HL-60 (cell line): Measurements from ENCODE around the gene PPP6R2.

Experiments
- CTCF ChIP-seq: IDR thresholded peaks from one replicate; pipeline ENCODE4 v1.5.1; 2011; ENCODE audit warnings: low read length, control low read depth, inconsistent platforms; ENCODE audit not compliant: insufficient read depth
- GABPA ChIP-seq: IDR thresholded peaks from 2 replicates; pipeline ENCODE4 v1.6.1; 2012; ENCODE audit warnings: low read depth
- POLR2AphosphoS5 ChIP-seq: IDR thresholded peaks from 2 replicates; pipeline ENCODE4 v1.6.1; 2012; ENCODE audit warnings: low read depth
- REST ChIP-seq: IDR thresholded peaks from 2 replicates; pipeline ENCODE4 v1.6.1; 2012; ENCODE audit warnings: low read depth; ENCODE audit not compliant: insufficient replicate concordance
- SPI1 ChIP-seq: IDR thresholded peaks from 2 replicates; pipeline ENCODE4 v1.6.1; 2012; ENCODE audit warnings: low read depth, mild to moderate bottlenecking, borderline replicate concordance

GRCh38 chr22:50488006-50488677 is 145.0 kb downstream of the PPP6R2 start:
- TF ChIP-seq SPI1 (no peak), CTCF (no peak), POLR2AphosphoS5 (no peak), GABPA (no peak), REST (no peak)
